ENCODE data around the gene TSPY10.
"Not testable (repeated sequence)": the region's sequence is repeated elsewhere in the genome, so short reads cannot be mapped to it uniquely, and the experiment has no call there.

TSPY10 gene, protein sequence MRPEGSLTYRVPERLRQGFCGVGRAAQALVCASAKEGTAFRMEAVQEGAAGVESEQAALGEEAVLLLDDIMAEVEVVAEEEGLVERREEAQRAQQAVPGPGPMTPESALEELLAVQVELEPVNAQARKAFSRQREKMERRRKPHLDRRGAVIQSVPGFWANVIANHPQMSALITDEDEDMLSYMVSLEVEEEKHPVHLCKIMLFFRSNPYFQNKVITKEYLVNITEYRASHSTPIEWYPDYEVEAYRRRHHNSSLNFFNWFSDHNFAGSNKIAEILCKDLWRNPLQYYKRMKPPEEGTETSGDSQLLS

DNA sequence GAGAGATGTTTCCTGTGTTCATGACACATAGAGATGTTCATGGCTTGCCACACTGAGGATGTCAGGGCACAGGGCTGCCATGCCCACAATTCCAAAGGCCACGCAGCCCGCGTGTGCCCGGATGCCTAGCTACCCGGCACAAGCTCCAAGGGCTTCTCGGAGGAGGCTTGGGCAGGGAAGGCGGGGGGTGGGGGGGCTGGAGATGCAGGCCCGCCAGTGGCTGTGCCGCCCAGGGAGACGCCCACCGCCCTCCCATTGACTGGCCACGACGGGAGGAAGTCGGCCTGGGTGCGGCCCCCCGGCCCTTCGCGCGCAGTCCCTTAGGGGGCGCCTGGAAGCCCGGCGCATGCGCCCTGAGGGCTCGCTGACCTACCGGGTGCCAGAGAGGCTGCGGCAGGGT is at the start of gene TSPY10:
TSS of gene TSPY10 (plus strand) at position 301 of the 400 bp plus-strand sequence. CDS start at position 347, 46 bp downstream.
- DNase-seq = not testable (repeated sequence)

DNA sequence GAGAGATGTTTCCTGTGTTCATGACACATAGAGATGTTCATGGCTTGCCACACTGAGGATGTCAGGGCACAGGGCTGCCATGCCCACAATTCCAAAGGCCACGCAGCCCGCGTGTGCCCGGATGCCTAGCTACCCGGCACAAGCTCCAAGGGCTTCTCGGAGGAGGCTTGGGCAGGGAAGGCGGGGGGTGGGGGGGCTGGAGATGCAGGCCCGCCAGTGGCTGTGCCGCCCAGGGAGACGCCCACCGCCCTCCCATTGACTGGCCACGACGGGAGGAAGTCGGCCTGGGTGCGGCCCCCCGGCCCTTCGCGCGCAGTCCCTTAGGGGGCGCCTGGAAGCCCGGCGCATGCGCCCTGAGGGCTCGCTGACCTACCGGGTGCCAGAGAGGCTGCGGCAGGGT is 40.7 kb upstream of the TSPY10 start, which contains the start of gene TSPY9:
TSS of gene TSPY9 (plus strand) at position 301 of the 400 bp plus-strand sequence. CDS start at position 347, 46 bp downstream.
- not testable (repeated sequence) for DNase-seq

DNA sequence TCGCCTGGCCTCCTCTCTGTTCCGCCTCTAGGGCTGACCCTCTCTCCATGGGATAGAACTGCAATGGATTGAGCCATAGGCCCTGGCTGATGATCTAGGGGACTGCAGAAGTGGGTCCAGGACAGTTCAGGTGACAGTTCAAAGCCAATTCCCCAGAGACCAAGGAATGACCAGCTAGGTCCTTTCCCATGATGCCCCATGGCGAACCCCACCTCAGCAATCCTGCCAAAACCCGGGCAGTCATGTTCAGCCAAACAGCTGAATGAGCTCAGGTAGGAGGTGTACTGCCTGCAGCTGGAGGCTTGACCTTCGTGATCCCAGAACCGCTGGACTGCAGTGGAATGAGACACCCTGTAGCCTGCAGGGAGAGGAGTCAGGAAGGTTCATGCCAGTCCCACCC is 23.3 kb upstream of the TSPY10 start:
- DNase-seq = not testable (repeated sequence)

DNA sequence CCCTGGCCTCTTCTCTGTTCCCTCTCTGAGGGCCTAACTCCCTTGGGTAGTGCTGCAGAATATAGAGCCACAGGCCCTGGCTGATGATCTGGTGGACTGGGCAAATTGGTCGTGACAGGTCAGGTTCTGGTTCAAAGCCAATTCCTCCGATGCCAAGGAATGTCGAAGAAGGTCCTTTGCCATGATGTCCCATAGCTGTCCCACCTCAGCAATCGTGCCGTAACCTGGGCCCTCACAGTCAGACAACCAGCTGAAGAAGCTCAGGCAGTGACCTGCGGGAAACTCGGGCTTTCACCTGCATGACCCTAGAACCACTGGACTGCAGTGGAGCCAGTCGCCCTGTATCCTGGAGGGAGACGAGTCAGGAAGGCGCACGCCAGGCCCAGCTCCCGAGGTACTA is 11.4 kb upstream of the TSPY10 start:
- not testable (repeated sequence) for DNase-seq

All from inflammatory macrophage treated with lipopolysaccharide for 1 hour (primary cell).